ENCODE data around the gene CIB4.

Gene CIB4

DNA sequence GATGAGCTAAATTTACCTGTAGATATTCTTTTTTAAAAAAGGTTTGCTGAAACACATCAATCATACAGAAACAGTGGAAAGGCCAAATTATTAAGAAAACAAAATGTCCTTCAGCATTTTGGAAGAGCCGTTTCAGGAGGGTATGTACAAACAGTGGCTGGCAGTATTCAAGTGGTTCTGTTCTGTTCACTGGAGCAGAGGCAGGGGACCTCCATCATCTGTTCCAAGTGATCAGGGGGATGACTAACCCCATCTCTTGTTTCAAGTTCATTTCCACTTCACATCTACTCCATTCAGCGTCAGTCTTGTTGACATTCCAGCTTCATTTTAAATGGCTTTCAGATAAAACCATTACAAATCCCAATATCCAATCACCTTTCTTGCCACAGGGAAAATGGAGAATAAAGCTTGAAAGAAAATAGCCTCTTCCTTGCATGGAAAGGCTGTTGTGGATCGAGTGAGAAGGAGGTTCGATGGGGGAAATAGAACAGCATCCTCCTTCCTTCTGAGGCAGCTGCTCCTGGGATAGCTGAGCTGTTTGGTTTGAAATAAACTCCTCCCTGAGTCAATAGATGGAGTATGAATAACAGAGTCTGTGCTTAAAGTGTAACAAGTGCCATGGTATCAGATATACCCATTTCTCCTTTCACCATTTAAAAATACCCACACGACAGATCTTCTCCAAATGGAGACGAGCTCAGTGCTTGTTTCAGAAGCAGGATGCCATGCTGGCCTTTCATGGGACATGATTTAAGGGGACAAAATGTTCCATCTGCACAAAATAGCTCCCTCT is 99.6 kb downstream of the CIB4 start:
- no peak for DNase-seq

DNA sequence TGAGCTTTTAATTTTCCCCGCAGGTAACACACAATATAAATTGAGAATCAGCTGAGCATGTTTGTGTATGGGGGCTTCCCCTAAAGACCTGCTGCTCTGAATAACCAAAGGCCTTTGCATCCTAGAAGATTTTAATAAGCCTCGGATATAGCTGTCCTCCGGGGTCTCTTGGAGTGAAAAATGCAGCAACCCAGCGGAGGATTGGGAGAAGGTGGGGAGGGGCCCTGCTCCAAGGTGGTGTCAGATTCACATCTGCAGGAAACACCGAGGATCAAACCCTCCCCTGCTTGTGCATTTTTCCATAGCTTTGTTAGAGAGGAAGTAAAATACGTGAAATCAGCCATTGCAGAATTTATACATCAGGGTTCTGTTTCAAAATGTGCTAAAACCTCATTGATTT is 100.2 kb downstream of the CIB4 start:
- DNase-seq, result no peak

DNA sequence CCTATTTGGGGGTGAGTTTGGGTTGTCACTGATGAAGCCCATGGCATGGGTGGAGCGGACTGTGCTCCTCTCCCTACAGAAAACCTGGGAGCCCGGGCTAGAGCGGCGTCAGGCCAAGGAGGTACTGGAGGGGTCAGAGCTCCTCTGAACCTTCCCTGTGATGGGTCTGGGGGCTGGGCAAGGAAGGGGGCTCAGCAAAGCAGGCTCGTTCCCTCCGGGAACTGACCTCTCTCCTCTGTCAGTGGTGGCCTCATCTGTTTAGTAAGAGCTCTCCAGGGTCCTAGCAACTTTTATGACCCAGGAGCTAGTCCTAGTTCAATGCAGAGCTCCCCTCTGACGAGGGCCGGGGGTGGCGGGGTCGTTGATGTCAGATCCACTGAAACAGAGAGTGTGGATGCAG is 100.9 kb downstream of the CIB4 start:
- no peak for DNase-seq

DNA sequence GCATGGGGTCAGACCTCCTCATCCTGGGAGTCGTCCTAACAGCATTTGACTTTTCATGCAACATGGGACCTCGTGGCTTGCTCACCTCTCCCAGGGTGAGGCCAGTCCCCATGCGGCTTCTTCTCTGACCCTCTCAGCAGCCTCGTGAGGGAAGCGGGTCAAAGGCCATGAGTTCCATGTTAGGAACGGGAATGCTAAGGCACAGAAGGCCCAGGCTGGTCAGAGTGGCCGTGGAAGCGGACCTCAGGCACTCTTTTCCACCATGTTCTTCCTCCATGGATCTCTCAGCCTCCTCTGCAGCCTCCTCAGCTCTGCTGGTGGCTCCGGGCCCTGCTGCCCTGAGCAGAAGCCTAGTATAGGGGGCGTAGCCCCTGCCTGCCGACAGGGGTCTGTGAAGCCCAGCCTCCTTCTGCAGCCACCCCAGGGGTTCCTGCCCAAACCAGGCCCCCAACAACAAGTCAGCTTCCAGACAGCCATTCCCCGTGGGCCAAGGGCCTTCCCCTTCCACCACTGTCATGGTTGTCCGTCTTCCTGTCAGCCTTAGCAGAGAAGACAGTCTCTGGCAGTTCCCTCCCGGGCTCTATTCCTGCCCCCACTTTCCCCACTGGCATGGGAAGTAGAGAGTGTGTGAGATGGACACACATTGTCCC is 103.2 kb downstream of the CIB4 start:
- DNase-seq, result no peak

DNA sequence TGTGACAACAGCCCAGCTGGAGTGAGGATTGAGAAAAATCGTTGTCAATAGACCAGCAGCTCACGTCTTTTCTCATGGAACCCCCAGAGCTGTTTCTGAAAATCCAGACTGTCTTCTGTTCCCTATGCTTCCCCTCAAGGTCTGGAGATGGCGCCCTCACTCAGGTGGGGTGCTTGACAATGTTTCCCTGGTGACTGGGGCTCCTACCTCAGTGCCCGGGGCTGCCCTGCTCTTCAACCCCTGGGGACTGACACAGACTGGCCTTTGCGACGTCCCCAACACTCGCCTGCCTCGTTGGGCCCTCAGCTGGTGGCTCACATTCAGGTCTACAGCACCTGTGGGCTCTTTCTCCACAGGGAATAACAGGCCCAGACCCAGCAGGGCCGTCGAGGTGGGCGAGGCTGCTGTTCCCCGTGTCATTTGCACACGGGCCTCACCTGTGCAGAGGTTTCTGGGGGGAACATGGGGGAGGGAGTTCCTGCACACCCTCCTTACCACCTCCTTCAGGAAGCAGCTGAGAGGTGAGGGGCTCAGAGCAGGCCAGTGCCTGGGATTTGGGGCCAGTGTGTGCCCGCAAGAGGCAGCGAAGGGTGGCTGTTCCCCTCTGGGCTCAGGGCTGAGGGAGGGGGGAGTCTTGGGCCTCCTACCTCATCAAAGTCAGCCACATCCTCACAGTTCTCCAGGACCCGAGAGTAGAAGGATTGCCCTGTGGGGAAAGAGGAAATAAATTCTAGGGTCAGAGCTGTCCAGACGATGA is 103.9 kb downstream of the CIB4 start:
- DNase-seq, result no peak

DNA sequence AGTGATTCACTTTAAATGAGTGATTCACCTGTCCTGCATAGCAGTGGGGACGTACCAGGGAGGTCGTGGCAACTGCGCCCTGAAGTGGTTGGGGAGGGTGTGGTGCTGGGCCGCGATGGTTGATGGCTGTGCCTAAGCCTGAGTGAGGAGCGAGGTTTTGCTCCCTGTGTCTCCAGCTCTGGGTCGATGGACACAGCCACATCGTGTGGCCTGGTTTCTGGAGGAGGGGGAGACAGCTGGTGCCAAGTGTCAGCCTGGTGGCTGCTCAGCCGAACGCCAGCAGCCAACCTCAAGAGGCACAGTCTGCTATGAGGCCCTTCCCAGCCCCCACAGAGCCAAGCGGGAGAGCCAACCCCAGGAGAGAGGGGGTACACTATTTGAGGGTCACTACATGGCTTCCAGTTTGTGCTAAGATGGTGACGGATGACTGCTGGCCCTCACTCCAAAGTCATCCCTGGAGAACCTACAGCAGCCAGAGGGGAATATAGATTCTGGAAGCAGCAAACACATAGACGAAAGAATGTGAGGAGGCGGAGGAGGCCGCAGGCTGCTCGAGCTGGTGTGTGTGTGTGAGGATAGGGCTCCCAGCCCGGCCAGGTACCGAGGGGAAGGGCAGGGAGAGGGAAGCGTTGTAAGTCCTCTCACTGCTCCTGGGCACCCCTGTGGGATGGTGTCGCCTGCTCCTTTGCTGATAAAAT is 104.6 kb downstream of the CIB4 start:
- DNase-seq, result no peak

DNA sequence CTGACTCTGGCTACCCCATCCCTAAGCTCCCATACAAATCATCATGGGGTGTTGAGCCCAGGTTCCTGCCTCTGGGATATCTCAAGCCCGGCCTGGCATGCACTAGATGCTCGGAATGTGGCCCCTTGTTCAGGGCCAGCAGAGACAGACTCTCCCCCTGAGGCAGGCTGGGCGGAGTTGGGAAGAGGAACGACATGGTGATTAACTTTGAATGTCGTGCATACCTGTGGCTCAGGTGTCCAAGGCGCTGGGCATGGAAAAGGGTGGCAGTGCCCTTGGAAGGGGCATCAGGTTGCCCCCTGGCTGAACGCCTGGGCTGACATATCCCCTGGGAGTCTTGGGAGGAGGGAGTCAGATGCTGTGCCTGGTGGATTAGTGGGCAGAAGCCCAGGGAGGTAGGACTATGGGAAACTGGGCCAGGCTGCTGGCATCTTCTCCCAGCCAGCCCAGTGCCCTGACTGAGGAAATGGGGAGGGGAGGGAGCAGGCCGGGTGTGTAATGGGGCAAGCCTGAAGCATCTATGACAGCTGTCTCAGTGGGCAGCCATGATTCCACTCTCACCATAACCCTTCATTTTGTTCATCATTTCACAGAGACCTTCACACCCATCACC is 105.4 kb downstream of the CIB4 start:
- no peak for DNase-seq

DNA sequence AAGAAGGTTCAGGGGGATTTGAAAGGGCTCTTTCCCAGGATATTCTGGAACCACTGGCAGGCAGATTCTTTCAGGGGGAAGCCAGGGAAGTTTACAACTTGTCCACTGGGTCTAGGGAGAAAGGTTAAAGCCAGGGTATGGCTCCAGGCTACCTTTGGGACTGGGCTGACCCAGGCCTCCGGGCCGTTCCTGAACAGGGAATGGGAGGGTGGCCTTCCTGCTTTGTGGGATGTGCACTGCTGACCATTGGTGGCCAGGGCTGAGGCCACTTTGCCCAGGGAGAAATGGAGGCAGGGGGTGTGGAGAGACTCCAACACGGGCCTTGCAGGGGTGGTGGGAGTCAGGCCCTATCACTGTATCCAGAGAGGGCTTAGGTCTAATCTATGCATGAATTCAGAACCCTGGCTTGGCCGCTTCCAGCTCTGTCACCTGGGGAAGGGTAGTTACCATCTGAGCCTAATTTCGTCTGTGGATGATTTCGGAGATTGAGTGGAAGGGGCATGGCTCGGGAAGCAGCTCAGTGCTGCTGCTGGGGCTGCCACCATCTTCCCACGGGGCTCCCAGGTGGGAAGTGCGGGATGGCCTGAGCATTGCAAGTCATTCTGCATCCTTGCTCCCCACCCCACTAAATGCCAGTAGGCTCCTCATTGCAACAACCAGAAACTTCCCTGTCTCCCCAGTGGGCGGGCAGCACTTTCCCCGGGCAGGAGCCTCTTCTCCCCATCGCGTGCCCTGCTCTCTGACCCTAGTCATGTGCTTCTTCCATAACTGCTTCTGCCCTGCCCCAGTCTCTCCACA is 106.1 kb downstream of the CIB4 start:
- no peak for DNase-seq

DNA sequence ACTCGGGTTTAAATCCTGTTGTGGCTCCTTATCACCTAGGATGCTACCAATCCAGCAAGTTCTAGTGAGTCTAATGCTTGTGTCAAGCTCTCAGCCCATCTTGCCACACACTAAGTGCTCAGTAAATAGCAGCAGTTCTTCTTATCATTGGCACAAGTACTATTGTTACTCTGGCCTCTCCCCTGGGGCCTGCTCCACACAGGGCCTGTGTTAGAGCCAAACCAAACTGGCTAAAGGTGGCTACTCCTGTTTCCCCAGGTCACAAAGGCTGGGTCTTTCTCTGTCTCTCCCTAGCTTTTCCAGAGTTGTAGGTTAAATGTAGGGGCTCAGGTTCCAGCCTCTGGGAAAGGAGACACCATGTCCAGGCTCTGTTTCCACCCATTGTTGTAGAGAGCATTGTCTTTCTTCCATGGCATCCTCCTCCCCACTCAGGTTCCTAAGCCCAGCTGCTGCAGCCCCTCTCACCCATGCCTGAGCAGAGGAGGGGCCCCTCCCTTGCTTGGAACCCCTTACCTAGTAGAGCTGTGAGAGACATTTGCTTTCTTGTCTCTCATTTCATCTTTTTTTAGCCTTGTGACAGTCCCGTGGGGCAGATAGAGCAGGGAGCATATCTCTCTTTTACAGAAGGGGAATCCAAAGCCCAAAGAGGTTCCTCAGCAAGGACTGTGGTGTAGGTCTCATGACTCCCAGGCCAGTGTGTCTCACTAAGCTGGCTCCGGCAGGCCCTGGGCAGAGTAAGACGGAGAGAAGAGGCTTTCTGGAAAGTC is 106.9 kb downstream of the CIB4 start:
- no peak for DNase-seq

DNA sequence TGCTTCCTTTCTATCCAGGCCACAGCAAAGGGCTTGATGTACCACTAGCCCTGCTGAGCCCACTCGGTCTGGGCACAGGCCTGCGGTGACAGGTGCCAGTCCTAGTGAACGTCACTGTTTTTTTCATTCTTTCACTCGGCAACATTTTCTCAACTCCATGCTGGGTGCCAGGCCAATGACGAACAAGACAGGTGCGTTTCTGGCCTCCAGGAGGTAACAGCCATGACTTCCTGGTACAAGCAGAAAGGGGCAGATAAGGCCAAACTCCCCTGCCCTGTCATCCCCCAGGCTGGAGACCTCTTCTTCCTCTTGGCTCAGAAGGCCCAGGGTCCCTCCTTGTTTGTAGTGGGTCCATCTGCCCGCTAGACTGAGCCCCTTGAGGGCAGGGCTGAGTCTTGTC is 107.5 kb downstream of the CIB4 start:
- no peak for DNase-seq

DNA sequence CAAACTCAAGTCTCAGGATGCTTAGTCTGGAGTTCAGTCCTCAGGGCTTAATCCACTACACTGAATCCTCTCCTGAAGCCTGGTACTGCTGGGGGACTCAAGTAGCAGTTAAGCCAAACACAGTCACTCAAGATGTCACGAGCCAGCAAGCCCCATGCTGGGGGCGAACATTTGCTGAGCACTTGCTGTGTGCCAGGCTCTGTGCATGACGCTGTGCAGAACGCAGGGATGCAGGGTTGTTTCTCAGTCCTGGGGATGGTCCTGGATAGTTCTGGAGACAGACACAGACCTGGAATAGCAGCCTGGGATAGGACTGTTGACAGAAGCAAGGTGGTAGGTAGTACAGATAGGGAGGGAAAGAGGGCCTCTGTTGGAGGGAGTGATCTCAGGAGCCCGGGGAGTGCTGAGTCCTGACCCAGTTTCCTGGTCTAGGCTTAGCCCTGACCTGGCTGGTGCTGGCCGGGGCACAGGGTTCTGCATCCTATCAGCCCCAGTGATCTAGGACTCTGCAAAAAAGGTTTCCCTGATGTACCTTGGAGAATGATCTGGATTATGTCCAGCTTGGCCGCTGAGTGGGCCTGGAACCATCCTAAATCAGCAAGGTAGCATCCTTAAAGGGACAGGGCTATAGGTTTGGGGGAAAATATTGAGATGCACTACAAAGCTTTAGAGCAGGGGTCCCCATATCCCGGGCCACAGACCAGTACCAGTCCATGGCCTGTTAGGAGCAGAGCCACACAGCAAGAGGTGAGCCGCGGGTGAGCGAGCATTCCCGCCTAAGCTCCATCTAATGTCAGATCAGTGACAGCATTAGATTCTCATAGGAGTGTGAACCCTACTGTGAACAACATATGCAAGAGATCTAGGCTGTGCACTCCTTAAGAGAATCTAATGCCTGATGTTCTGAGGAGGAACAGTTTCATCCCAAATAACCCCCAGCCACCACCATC is 108.6 kb downstream of the CIB4 start:
- DNase-seq, result no peak

Measured in effector CD4-positive, alpha-beta T cell (primary cell).